IPS-NIHi7 (cell line): Measurements from ENCODE around the gene SNRPA.
A peak's percentile ranks its signal among the peaks of the same experiment; 100 is the strongest.

Experiments used
- DNase-seq: peaks from one replicate; pipeline ENCODE4 v3.0.0; 2012; ENCODE audit warnings: mixed read lengths; ENCODE audit errors: extremely low spot score

SNRPA gene

GRCh38 chr19:40750874-40751537 is at the start of gene SNRPA:
Gene SNRPA, plus strand, starts transcription at chr19:40751203. Its CDS starts 206 bp downstream, at chr19:40751409.
- peak; percentile 95 for DNase-seq

GRCh38 chr19:40701758-40702157 is 49.2 kb upstream of the SNRPA start:
- DNase-seq, result no peak

- DNase-seq, result peak; percentile 78
Observed at GRCh38 chr19:40702337-40703012, 48.5 kb upstream of the SNRPA start.

- no peak for DNase-seq
Observed at GRCh38 chr19:40703029-40703755, 47.8 kb upstream of the SNRPA start.

- no peak for DNase-seq
Observed at GRCh38 chr19:40704491-40705361, 46.3 kb upstream of the SNRPA start.

- DNase-seq, result no peak
Observed at GRCh38 chr19:40705362-40705651, 45.7 kb upstream of the SNRPA start.

GRCh38 chr19:40705950-40706619 is 44.9 kb upstream of the SNRPA start:
- no peak for DNase-seq

GRCh38 chr19:40707615-40708014 is 43.4 kb upstream of the SNRPA start:
- DNase-seq, result no peak

- no peak for DNase-seq
Observed at GRCh38 chr19:40709817-40710216, 41.2 kb upstream of the SNRPA start.

- DNase-seq, result no peak
Observed at GRCh38 chr19:40713939-40714338, 37.1 kb upstream of the SNRPA start.

- DNase-seq, result peak; percentile 92
Observed at GRCh38 chr19:40714441-40715299, 36.3 kb upstream of the SNRPA start.

GRCh38 chr19:40716031-40716481 is 34.9 kb upstream of the SNRPA start:
- no peak for DNase-seq

- peak; percentile 96 for DNase-seq
Observed at GRCh38 chr19:40716482-40717324, 34.3 kb upstream of the SNRPA start, which contains the start of the genes COQ8B and ITPKC. Gene COQ8B, minus strand, starts transcription at chr19:40716886. Its CDS starts 2,254 bp downstream, at chr19:40714632. Gene ITPKC, plus strand, starts transcription at chr19:40717112. Its CDS starts 24 bp downstream, at chr19:40717136.

- no peak for DNase-seq
Observed at GRCh38 chr19:40717325-40717879, 33.6 kb upstream of the SNRPA start.

GRCh38 chr19:40717880-40718773 is 32.9 kb upstream of the SNRPA start:
- no peak for DNase-seq

- peak; percentile 55 for DNase-seq
Observed at GRCh38 chr19:40718774-40719391, 32.1 kb upstream of the SNRPA start.

GRCh38 chr19:40719414-40719894 is 31.5 kb upstream of the SNRPA start:
- no peak for DNase-seq
